Left ventricle myocardium inferior (tissue), 1 donor: Measurements from ENCODE around the gene IL22RA1. TPM values are rescaled to one million over a fixed set of nuclear protein-coding genes. Genes with fewer than 3 reads are reported as not detected.

Experiments
- DNase-seq: peaks from one replicate; pipeline ENCODE4 v3.0.0-alpha.2; 2020
- H3K27ac ChIP-seq: fragments of 200-600 bp; replicated peaks from 2 replicates; pipeline ENCODE4 v1.8.0; 2021
- H3K27me3 ChIP-seq: fragments of 200-600 bp; 2 replicates; pipeline ENCODE4 v1.8.0; 2021; ENCODE audit warnings: low read depth
- H3K36me3 ChIP-seq: fragments of 200-600 bp; 2 replicates; pipeline ENCODE4 v1.8.0; 2021
- H3K4me1 ChIP-seq: fragments of 200-600 bp; 2 replicates; pipeline ENCODE4 v1.8.0; 2021
- H3K4me3 ChIP-seq: fragments of 200-600 bp; 2 replicates; pipeline ENCODE4 v1.8.0; 2021; ENCODE audit warnings: mild to moderate bottlenecking, moderate library complexity
- H3K9me3 ChIP-seq: fragments of 200-600 bp; replicated peaks from 2 replicates; pipeline ENCODE4 v1.8.0; 2021
- CTCF ChIP-seq: fragments of 200-600 bp; IDR thresholded peaks from 2 replicates; pipeline ENCODE4 v1.8.0; 2021; ENCODE audit warnings: antibody characterized with exemption, mild to moderate bottlenecking, borderline replicate concordance
- intact Hi-C: fragments of 100-400 bp; cut with micrococcal nuclease; formaldehyde crosslinking; loops from one replicate; pipeline ENCODE4 v1.11.0; 2022
- total RNA-seq: library from RNA; stranded (reverse); fragmentation: NEBNext Ultra II Directional; extraction: Animal tissue kit (Norgen Biotek cat#: 25700); gene quantifications from one replicate; pipeline ENCODE4 v1.2.1, GENCODE V29; 2021
- donor health status: DM: no; HTN: yes; CAD: no; lungs with severe emphysema.

The IL22RA1 gene
- total RNA-seq, 1 donor from 2014 or later, result 0.14 TPM

- Histone ChIP-seq H3K36me3 (no peaks in the 10 kb centered on the region), H3K9me3 (no peaks in the 10 kb centered on the region), H3K4me1 (peaks cover 25% of the 10 kb centered on the region), H3K27me3 (peaks cover 55% of the 10 kb centered on the region), H3K4me3 (no peak overlapping the region), H3K27ac (no peak overlapping the region)
- no peak for DNase-seq
- intact Hi-C loops, result no loop called here
- TF ChIP-seq CTCF, result no peak
Measured at GRCh38 chr1:24117722-24118409, 25.1 kb downstream of the IL22RA1 start.

- H3K27ac ChIP-seq, result no peak overlapping the region
- no peak for DNase-seq
- TF ChIP-seq CTCF, result no peak
- no peak overlapping the region for H3K4me3 ChIP-seq
- no peaks in the 10 kb centered on the region for H3K9me3 ChIP-seq
- H3K36me3 ChIP-seq, result no peaks in the 10 kb centered on the region
- intact Hi-C loops, result no loop called here
- peaks cover 33% of the 10 kb centered on the region for H3K4me1 ChIP-seq
- peaks cover 55% of the 10 kb centered on the region for H3K27me3 ChIP-seq
Measured at GRCh38 chr1:24117132-24117531, 25.8 kb downstream of the IL22RA1 start.

- Histone ChIP-seq H3K27ac (no peak overlapping the region), H3K27me3 (peaks cover 55% of the 10 kb centered on the region), H3K4me3 (no peak overlapping the region), H3K4me1 (peaks cover 30% of the 10 kb centered on the region), H3K9me3 (no peaks in the 10 kb centered on the region), H3K36me3 (no peaks in the 10 kb centered on the region)
- no peak for TF ChIP-seq CTCF
- DNase-seq, result no peak
- intact Hi-C loops, result no loop called here
Measured at GRCh38 chr1:24114753-24115152, 28.2 kb downstream of the IL22RA1 start.

- Histone ChIP-seq H3K27me3 (peaks cover 53% of the 10 kb centered on the region), H3K36me3 (no peaks in the 10 kb centered on the region), H3K4me3 (no peak overlapping the region), H3K27ac (no peak overlapping the region), H3K9me3 (no peaks in the 10 kb centered on the region), H3K4me1 (peaks cover 31% of the 10 kb centered on the region)
- no peak for DNase-seq
- intact Hi-C loops, result no loop called here
- no peak for TF ChIP-seq CTCF
Measured at GRCh38 chr1:24113641-24114033, 29.3 kb downstream of the IL22RA1 start.

- intact Hi-C loops, result no loop called here
- peak; percentile 62 for TF ChIP-seq CTCF
- H3K27me3 ChIP-seq, result peaks cover 39% of the 10 kb centered on the region
- peak within 1 kb of the TSS; percentile 96 for H3K27ac ChIP-seq
- H3K9me3 ChIP-seq, result no peaks in the 10 kb centered on the region
- H3K36me3 ChIP-seq, result peaks cover 10% of the 10 kb centered on the region
- H3K4me3 ChIP-seq, result peak within 1 kb of the TSS; percentile 72
- peaks cover 45% of the 10 kb centered on the region for H3K4me1 ChIP-seq
- peak; percentile 74 for DNase-seq
Measured at GRCh38 chr1:24111996-24112779, 30.8 kb downstream of the IL22RA1 start, which contains the start of gene MYOM3. TSS of gene MYOM3 (minus strand) at chr1:24112135. CDS start at chr1:24108636, 3,499 bp downstream.
